AG08395 (cell line): ENCODE data around the gene YEATS2.
"Not testable (repeated sequence)": the region's sequence is repeated elsewhere in the genome, so short reads cannot be mapped to it uniquely, and the experiment has no call there.

Experiments used
- DNase-seq: peaks from one replicate; pipeline ENCODE4 v3.0.0; 2012; ENCODE audit warnings: mixed read lengths, low spot score

Gene YEATS2

GRCh38 chr3:183714622-183715021 is 17.0 kb downstream of the YEATS2 start:
- DNase-seq, result no peak

DNA sequence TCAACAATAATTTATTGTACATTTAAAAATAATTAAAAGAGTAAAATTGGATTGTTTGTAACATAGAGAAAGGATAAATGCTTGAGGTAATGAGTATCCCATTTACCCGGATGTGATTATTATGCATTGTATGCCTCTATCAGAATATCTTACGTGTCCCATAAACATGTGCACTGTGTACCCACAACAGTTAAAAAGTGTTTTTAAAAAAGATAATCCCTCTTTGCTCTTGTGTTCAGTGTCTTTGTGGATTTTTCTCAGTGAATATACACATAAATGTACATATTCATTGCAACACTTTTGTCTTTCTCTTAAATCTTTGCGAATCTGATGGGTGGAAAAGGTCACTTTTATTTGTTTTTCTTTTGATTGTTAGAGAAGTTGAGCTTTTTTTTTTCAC is 20.4 kb downstream of the YEATS2 start:
- no peak for DNase-seq

DNA sequence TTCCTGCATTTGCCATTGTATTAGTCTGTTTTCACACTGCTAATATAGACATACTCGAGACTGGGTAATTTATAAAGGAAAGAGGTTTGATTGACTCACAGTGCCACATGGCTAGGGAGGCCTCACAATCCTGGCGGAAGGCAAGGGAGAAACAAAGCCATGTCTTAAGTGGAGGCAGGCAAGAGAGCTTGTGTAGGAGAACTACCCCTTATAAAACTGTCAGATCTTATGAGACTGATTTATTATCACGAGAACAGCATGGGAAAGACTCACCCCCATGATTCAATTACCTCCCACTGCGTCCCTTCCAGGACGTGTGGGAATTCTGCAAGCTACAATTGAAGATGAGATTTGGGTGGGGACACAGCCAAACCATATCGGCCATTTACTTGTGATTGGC is 27.8 kb downstream of the YEATS2 start:
- no peak for DNase-seq

- DNase-seq, result no peak
Observed at GRCh38 chr3:183728204-183728603, 30.6 kb downstream of the YEATS2 start.

DNA sequence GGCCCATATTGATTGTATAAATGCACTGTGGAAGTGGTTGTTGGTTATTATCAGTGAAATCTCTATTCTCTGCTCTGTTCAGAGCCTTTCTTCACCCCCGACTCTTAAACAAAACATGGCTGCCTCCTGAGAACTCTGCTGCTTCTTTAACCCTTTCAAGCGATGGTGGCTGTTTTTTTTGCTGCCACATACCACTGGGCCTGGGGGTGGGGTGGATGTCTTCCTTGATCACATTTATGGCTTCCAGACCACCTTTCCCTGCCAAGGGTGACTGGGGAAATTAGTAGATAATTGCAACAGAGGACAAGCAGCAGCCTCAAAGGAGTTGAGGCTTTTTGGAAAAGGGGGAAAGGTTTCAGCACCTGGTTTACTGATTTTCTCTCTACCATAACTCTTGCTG is 32.8 kb downstream of the YEATS2 start:
- no peak for DNase-seq

DNA sequence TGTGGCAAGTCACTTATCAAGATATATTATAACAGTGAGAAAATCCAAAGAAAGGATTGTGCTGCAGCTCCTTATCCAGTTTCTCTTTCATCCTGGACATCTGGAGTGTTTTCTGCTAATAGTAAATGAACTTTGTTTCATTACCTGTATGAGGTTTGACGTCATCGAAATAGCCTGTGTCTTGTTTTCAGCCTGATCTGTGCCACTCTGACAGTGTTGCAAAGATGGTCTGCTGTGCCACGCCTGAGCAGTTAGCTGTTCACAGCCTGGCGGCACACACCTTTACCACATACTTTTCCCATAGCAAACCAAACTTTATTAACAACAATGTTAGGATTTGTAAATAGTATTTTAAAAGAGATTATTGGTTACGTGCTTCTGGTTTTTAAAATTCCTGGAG is 34.0 kb downstream of the YEATS2 start:
- no peak for DNase-seq

DNA sequence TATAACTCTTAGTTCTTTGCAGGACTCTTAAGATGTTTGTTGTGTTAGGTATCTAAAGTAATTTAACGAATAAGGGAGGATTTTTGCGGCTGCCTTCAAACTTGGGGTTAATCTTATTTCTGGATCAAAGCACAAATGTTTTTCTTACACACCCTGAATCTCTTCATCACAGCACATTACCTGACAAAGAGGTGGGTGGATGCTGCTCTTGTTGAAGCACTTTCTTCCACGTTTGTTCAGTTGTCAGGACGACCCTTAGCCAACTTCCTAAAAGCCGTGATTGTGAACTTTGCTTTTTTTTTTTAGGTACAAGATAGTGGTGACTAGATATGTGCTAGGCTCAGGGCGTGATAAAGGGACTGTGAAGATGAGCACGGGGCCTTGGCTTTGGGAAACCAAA is 36.0 kb downstream of the YEATS2 start:
- no peak for DNase-seq

DNA sequence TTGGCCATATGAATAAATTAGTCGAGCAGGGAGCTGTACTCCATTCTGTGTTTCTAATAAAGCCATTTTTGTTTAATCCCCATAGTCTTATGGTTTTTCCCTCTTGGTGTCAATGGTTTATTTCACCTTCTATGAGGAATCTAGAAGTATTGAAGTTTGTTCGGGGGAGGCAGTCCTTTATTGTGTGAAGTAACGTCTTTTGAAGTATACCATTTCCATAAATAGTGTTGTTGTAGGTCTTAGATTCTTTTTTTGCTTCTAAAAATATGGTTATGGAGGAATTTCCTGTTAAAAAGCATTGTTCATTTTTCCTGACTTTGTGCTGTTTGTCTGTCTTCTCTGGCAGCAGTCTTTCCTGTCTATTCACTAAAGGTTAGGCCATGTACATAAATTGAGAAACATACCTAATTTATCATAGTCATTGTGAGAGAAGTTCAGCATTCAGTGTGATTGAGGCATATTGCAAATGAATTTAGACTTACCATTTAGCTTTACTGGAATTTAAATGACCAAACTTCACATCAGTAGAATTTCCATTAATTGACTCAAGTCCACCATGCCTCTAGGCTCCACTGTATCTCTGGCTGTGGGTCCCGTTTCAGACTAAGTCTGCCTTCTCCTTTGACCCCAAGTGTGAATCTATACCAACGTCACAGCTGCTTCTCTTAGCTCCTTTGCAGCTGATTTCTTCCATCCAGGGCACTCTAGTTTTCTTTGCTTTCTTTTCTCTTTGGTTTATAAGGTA is 37.3 kb downstream of the YEATS2 start:
- DNase-seq, result no peak

GRCh38 chr3:183737116-183737515 is 39.5 kb downstream of the YEATS2 start:
- no peak for DNase-seq

DNA sequence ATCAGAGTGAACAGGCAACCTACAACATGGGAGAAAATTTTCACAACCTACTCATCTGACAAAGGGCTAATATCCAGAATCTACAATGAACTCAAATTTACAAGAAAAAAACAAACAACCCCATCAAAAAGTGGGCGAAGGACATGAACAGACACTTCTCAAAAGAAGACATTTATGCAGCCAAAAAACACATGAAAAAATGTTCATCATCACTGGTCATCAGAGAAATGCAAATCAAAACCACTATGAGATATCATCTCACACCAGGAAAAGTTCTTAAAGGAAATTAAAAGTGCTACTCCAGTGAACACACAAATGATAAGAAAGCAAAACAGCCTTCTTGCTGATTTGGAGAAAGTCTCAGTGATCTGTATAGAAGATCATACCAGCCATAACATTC is 42.6 kb downstream of the YEATS2 start:
- DNase-seq, result not testable (repeated sequence)

- DNase-seq, result no peak
Observed at GRCh38 chr3:183743231-183743630, 45.6 kb downstream of the YEATS2 start.

DNA sequence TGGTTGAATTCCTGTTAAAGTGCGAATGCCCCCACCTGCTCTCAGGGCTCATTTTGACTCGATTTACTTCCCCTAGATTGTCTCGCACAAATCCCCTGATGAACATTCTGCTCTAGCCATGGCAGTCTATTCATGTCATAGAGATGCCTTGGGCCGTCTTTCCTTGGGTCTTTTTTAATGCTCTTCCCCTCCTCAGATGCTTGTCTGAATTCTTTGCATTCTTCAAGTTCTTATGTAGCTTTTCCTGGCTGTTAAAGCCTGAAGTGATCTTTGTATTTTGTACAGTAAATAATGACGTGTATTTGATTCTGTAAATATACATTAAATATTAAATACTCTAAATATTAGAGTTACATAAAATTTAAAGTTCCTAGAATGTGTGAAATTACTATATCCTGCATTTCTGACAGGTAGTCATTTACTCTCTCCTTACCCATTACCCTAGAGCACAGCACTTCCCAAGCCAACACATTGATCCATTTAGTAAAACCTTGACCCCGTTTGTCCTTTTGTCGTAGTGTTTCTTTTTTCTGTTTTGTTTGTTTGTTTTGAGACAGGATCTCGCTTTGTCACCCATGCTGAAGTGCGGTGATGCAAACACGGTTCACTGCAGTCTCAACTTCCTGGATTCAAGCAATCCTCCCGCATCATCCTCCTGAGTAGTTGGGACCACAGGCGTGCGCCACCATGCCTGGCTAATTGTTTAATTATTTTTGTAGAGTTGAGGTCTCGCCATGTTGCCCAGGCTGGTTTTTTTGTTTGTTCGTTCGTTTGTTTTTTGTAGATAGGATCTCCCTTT is 47.9 kb downstream of the YEATS2 start:
- no peak for DNase-seq

GRCh38 chr3:183754052-183754451 is 56.5 kb downstream of the YEATS2 start:
- DNase-seq, result no peak

GRCh38 chr3:183762304-183762703 is 64.7 kb downstream of the YEATS2 start:
- DNase-seq, result no peak

DNA sequence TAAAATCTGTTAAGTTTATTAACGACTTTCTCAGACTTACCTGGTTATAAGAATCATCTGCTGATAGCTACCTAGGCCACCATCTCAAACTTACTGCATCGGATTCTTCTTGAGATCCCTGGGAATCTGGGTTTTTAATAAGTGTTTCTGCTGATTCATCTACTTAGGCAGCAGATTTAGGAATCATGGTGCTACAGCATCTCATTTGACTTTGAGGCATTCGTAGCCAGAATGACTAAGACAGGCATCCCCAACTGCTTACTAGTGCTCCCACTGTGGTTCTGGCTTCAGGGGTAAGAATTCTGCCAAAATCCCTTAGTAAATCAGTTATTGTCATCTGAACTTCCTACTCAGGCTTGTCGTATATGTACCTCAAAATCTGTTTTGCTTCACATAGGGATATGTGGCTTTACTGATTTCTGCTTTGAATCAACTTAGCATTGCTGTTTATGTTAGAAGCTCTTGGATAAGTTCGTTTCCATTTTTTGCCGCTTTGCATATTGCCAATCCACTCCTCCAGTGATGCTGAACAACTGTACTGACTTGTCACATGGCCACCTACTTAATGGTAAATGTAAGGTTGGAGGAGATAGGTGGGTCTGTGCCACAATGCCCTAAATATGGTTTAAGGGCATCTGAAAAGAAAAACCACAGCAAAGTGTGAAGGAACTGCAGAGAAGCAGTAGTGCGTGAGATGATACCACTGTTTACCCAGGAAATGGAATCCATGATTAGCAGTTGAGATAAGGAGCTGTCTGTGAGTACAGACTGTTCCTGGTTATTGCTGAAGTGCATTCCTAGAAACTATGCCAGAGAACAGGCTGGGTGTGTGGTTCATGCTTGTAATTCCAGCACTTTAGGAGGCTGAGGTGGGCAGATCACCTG is 67.5 kb downstream of the YEATS2 start:
- peak; percentile 45 for DNase-seq

DNA sequence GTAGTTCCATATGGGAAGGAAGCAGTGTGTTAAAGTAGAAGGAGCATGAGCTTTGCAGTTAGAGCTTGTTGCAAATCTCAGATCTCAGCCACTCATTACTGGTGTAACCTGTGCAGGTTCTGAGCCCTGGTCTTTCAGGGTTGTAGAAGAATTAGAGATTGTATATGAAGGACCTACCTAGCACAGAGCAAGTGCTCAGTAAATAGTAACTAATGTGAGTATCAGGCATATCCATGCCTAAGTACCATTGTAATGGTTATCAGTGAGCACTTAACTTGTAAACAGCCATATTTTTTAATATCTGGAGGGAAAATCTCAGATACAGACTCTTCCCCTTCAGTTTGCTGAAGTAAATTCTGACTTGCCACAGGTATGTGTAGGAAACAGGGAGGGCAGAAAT is 68.5 kb downstream of the YEATS2 start:
- DNase-seq, result no peak

DNA sequence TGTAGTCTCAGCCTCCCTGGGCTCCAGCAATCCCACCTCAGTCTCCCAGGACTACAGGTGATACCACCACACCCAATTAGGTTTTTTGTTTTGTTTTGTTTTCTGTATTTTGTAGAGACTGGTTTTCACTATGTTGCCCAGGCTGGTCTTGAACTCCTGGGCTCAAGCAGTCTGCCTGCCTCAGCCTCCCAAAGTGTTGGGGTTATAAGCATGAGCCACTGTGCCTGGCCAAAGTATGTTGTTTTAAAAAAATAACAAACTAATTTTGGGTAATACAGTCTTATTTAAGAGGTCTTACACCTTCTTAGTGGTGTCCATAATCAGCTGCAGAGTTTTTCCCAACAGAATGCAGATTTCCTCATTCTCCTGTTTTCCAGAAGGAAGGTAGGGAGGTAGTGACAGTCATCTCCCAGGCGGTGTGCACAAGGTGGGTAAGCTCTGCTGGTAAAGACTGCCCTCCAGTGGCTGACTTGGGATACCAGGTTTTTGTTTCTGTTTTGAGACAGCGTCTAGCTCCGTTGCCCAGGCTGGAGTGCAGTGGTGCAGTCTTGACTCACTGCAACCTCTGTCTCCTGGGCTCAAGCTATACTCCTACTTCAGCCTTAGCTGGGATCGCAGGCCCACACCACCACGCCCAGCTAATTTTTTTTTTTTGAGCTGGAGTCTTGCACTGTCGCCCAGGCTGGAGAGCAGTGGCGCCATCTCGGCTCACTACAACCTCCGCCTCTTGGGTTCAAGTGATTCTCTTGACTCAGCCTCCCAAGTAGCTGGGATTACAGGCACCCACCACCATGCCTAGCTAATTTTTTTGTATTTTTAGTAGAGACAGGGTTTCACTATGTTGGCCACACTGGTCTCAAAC is 69.4 kb downstream of the YEATS2 start:
- DNase-seq, result peak; percentile 77

DNA sequence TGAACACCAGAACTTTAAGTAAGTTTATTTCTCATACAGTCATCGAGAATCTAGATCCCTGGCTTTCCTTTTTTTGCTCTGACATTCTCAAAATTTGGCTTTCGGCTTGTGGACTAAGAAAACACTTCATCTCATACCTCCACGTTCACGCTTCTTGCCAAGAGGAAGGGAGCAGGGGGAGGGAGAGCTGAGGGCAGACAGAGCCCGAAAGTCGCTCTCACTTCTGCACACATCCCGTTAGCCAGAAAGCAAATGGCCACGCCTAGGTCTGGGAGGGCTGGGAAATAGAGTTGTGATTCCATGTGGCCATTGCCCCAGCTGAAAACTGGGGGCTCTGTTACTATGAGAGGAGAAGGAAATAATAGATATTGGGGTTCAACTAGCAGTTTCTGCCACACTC is 70.5 kb downstream of the YEATS2 start:
- DNase-seq, result no peak

DNA sequence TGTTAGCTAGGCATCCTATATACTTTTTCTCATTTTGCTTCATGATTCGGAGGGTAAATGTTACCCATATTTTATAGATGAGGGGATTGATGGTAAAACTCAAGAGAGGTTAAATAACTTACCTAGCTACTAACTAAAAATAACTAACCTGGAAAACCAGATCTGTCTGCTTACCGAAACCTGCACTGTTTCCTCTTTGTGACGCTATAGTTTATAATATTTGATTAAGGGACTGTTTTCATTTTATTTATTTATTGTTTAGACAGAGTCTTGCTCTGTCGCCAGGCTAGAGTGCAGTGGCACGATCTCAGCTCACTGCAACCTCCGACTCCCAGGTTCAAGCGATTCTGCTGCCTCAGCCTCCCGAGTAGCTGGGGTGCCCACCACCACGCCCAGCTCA is 71.9 kb downstream of the YEATS2 start:
- DNase-seq, result no peak

DNA sequence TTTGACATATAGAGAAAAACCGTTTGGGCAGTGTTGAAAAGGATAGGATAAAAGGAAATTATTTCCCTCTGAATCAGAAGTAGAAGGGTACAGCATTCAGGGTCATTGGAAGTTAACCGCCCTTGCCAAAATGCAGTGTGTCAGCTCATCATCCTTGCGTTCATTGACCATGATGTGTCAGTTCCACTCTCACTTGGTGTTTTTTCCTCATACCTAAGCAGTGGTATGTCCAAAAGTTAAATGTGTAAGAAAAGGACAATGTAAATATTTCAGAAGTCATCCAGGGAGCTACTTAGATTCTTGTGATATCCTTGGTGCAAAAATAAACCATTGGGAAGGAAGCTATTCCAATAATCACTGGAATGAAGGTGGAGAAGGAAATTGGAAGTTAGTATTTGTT is 77.0 kb downstream of the YEATS2 start:
- DNase-seq, result peak; percentile 19

DNA sequence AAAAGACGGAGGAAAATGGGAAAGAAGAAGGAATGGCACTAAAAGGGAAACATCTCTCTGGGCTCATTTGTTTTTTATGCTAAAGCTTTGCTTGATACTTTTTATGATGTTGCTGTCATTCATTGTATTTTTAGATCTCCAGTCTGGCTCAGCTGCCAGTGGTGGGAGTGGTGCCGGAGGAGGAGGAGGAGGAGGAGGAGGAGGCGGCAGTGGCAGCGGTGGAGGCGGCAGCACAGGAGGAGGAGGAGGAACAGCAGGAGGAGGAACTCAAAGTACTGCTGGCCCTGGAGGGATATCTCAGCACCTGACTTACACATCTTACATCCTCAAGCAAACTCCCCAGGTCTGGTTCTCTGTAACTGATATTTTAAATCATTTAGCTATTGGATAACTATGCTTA is 78.2 kb downstream of the YEATS2 start:
- DNase-seq, result no peak

DNA sequence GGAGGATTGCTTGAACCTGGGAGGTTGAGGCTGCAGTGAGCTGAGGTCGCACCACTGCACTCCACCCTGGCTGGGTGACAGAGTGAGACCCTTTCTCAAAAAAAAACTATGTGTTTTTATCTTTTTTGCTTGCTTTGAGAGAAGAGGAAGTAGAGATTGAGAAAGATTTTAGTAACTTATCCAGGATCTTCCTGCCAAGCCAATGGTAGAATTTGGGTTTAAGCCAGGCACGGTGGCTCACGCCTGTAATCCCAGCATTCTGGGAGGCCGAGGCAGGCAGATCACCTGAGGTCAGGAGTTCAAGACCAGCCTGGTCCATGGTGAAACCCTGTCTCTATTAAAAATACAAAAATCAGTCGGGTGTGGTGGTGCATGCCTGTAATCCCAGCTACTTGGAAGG is 78.9 kb downstream of the YEATS2 start:
- not testable (repeated sequence) for DNase-seq
